Measurements from ENCODE around the gene C10orf67.
"Not testable (repeated sequence)": the region's sequence is repeated elsewhere in the genome, so short reads cannot be mapped to it uniquely, and the experiment has no call there.

The C10orf67 gene

DNA sequence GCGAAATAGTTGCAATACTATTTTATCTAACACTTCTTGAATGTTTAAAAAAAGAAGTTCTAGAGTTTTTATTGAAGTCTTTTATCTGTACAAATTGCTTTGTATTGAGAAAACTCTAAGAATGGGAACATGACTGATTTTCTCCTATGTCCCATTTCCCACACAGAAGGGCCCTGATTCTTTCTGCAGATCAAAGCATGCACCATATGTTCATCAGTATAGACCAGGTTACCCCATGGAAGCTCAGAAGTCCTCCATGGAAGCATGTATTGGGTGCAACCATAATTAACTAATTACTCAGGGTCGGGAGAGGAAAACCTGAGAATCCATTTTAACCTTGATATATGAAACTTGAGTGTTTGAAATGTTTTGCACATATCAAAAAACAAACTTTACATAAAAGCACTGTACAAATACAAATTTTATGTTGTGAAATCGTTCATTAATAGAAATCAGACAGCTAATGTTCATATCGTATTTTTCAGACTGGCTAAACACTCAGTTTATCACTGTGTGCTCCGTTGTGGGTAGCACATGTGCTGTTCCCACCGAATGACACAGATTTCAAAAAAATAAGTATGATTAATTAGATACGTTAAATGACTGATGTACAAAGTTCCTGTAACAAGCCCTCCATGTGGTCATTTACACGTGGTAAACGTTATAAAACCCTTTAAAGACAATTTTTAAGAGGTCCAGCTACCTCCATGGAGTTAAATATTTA is 81.0 kb downstream of the C10orf67 start:
- DNase-seq: no peak

DNA sequence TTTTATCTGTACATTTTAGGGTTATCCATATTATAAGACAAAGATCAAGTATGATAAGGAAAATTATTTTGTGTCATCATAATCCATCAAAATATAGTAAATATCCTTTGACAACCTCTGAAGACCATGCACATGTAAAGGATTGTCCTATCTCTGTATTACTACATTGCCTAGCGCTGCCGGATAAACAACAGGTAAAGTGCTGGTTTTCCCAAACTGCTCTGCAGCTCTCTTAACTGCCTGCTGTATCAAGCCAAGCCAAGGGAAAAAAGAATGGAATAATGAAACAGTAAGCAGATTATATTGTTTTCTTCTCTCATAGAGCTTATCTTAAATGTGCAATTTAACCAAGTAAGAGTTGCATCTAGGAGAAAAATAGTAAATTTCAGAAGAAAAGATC is 81.7 kb downstream of the C10orf67 start:
- no peak for DNase-seq

- DNase-seq: no peak
Observed at GRCh38 chr10:23258516-23258915, 86.1 kb downstream of the C10orf67 start.

- no peak for DNase-seq
Observed at GRCh38 chr10:23253780-23254179, 90.8 kb downstream of the C10orf67 start.

- DNase-seq: not testable (repeated sequence)
Observed at GRCh38 chr10:23252859-23253258, 91.7 kb downstream of the C10orf67 start.

DNA sequence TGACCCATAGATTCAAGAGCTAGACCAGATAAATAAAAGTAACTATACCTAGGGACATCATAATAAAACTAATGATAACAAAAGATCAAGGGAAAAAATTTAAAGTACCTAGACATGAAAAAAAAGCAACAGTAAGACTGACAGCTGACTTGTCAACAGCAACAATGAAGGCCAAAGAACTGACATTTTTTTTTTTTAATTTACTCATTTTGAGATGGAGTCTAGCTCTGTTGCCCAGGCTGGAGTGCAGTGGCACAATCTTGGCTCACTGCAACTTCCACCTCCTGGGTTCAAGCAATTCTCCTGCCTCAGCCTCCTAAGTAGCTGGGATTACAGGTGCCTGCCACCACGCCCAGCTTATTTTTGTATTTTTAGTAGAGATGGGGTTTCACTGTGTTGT is 102.8 kb downstream of the C10orf67 start:
- DNase-seq: not testable (repeated sequence)

DNA sequence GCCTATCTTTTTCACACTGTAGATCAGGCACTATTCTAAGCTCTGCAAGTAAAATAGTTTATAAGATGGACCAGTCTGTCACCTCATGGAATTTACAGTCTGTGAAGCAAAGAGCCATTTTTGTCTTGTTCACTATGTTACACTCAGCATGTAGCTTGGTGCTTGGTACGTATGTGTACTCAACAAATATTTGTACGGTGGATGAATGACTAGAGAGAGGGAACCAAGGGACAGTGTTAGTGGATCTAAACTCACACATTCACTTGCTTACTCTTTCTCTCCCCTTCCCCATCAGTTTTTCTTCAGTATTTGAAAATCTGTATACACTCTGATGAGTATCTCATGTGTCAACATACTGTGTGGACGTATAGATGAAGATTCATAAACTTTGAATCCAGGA is 106.6 kb downstream of the C10orf67 start:
- no peak for DNase-seq

DNA sequence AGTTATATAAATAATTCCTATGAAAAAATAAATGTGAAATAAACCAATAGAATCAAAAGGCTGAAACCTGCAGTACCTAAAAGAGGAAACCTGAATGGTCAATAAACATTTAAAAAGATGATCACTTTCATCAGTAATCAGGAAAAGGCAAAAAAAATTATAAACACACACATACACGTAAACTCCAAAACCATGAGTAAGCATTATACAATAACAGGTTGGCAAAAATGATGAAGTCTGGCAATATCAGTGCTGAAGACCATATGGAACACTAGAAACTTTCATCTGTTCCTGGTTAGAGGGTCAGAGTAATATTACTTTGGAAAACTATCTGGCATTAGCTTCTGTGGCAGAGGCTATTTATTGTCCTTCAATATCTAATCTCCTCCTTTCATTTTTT is 114.0 kb downstream of the C10orf67 start:
- no peak for DNase-seq

GRCh38 chr10:23217471-23217870 is 127.1 kb downstream of the C10orf67 start:
- no peak for DNase-seq

DNA sequence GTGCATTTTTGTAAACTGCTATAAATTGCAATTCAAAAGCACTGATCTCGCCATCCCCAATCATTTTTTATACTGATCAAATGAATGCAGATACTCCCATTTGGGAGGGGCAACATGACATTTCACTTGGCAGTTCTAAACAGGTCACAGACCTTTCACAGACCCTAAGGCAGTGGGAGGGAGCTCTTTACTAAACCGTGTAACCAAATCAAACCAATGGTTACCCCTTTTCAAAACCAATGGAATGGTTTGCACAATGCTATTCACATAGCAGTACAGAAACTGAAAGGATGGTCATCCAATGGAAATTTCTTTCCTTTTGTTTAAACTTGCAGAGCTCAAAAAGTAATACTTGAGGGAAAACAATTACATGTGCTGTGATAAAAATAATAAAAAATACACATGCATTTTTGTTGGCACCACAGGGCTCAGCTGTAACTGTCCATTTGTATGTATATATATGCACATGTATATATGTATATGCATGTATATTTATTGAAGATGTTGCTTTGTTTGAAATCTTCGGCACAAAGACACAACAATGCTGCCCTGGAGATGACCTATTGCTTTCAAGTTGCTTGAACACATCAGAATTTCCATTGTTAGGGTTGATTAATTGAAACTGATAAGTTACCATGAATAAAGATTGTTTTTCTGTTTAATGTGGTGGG is 138.5 kb downstream of the C10orf67 start:
- DNase-seq: no peak

- no peak for DNase-seq
Observed at GRCh38 chr10:23204773-23205172, 139.8 kb downstream of the C10orf67 start.

DNA sequence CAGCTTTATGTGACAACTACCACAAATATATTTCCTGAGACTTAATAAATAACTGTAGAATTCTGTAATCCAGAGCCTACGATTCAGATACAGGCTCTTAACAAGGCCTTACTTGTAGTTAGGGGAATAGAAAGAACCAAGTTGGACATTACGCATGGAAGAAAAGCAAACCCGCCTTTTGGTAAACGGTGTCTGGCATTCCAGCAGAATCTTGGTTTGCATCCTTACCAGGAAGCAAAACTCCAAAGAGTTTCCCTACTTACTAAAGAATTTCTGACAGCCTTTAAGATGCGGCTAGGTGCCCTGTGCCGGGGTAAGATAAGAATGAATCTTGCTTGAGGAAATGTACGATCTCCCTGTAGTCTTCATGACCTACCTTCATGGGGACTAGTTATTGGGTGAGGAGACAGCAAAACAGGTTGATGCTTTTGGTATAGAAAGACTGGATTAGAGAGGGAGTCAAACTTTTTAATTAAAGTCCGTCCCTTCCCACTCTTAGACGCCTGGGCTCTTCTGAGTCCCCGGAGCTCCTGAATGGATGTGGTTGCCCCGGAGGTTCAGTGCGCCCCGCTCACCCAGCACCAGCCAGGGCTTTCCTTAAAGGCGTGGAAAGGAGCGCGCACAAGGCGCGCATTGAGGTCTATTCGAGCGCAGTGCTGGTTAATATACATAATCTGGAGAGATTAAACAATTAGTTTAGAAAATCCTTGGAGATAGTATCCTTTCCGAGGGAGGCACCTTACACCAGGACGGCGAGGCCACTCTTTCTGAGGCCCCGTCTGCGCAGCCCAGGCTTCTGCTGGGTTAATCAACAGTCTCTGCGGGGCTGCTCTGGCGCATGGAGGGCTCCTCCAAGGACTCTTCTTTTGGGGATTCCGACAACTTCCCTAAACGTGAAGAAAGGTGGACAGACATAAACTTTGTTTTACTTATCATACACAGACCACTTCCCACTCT is 140.9 kb downstream of the C10orf67 start:
- DNase-seq: no peak

DNA sequence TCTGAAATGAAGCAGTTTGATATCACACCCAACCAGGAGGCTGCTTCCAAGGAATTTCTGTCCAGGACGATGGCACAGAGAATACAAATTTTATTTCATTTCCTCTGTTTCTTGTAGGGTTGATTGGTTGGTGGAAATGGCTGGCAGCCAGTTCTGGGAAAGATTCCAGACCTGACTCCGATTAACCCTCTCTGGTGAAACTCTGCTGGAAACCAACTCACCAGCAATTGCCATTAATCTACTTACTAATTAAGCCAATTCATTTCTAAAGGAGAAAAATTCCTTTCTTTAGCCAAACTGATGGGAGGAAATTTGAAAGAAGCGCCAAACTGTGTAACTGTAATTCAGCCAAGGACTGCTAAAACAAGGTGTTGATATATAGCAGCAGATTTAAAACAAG is 141.8 kb downstream of the C10orf67 start:
- DNase-seq: no peak

DNA sequence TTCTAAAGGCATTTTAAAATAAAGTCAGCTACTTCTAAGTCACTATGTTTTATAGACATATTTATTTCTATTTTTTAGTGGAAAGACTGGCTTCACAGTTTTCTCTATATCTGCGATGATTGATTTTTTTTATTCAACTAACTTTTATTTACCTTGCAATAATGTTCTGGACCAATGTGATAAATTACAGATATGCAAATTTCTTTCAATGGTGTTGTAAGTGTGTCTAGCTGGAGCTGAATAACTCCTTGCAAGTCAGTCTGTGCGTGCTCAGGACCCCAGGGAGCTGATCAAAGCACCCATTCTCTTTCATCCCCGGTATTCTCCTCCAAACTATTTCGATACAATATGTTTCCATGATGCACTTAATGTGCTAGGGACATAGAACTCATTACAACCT is 142.8 kb downstream of the C10orf67 start:
- no peak for DNase-seq

DNA sequence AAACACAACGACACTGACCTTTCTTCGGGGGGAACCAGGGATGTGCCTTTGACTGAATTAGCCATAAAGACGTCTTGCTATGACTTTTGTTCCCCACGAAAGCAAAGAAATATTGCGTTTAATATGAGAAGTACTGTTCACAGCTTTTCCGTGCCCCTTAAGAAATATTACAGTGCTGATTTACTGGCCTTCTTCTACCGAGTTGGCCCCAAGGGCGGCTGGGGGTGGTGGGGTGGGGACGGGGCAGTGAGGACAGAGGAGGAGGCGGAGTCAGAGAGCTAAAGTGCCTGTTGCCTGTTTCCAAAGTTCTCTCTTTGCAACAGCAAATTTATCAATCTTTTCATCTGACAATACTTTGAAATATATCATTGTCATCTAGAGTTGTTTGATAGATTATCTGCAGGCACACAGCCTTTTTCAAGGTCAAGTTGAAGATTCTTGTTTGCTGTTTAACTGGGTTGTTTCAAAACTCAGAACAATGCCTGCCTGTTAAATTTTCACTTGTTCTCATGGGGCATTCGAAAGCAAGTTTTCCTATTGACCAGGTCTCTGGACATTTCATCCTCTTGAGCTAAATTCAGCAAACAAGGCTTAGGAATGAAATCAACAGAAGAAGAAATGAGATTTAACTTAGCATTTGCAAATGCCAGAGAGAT is 143.5 kb downstream of the C10orf67 start:
- DNase-seq: no peak

DNA sequence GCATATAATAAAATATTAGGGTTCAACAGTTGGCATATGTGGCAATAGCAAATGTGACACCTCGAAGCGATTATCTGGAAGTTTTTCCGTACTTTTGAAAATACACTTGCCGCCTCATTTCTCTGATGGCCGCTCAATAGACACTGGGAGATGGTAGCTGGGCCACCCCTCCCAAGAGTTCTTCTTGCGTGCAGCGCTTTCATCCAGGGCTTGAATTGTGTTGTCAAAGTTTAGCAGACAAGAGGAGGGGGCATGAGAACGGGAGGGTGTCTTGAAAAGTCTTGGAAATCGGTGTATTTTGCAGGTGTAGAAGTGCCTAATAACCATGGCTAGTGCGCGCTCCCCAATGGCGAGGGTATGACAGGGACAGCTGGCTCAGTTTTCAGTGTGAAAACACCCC is 144.0 kb downstream of the C10orf67 start:
- DNase-seq: no peak

DNA sequence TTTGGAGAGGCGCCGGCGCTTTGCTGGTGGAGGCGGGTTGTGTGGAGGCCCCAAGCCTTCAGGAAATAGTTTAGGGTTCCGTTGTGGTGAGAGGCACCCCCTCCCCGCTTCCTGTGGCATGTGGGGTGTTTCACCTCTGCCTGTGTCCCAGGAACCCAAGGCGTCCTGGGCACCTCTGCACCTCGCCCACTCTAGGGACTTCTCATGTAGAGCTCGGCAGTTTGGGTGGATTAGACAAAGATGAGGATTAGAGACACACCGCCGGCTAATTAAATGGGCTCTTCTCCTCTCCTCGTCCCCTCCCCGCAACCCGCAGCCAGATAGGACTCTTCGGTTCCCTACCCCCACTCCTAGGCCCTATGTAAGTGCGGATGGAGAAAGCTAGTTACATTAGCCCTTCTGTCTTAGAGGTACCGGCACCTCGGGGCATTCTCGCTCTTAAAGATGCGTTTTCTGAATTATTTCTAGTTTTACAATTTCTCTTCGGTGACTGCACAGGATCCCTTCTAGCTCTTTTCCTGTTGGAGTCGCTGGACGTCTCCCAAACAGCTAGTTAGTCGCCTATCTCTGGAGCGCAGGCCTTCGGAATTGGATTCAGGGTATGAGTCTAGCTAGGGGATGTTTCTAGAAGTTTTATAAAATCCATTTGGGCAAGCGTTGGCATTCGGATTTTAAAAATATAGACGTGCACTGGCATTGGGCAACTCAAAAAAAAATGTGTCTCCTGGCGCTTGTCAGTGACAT is 144.7 kb downstream of the C10orf67 start:
- DNase-seq: no peak

DNA sequence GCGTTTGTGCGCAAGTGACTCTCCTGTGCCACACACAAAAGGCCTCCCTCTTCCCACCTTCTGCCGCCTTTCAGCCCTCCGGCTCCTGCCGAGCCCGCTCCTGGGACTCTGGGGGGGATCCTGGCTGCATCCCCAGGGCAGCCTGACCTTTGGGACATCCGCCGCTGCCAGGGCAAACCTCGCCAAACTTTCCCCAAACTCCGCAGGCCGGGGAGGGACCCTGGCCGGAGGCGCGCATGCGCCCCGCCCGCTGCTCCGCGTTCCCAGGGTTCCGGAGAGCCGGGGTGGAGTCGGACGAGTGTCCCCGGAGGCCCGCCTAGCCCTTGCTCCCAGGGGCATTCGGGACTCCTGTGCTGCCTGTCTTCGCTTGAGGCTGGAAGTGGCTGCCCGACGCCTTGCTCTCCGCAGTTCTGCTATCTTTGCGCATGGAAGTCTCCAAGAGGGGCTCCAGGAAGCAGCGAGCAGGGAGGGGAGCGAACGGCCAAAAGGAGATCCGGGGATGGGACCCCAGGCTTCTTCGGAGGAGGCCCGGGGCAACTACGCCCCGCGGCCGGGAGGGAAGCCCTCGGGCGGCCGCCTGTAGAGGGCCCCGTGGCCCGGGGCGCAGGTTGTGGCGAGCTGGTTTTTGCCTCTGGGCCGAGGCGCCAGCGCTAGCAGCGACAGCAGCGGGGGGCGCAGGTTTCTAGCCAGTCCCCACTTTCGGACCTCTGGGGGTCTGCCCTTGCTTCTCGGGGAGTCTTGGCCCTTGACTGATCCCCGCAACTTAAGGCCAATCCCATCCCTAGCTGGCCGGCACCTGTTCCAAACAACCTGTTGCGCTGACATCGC is 145.4 kb downstream of the C10orf67 start:
- peak; percentile 27 for DNase-seq

DNA sequence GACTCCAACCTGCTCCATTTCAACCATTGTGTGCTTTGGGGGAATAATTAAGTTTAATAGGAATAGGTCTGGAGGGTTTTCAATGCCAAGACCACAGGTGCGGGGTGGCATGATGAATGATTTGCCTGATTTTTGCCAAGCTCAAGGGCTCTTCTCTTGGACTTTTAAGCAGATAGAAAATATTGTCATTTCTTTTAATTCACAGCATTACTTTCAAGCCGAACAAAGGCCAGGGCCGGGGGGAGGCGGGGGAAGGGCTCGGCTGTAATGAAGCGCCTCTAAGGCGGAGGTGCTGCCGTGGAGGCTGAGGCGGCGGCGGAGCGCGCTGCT is 146.0 kb downstream of the C10orf67 start:
- peak; percentile 79 for DNase-seq

DNA sequence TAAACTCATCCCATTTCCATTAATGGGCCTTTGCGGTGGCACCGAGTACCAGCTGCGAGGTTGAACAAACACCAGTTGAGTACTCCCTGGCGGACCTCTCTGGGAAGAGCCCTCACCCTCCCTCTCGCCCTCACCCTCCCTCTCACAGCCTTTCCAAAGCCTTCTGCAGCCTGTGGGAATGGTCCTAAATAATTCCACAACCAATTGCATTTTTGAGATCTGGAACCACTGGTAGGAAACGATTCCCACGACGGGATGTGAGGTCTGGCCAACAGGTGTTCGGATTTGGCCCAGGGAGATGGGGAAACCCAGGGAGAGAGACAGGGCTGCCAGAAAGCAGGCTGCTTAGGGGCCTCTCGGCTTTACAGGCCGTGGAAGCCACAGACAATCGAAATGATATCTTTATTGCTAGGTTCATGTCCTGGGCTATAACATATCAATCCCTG is 147.2 kb downstream of the C10orf67 start:
- DNase-seq: peak; percentile 76

- DNase-seq: no peak
Observed at GRCh38 chr10:23196915-23197314, 147.7 kb downstream of the C10orf67 start.

Measured in NCI-H1105 (cell line).